ENCODE data around the gene TLR10.
"Not testable (repeated sequence)": the region's sequence is repeated elsewhere in the genome, so short reads cannot be mapped to it uniquely, and the experiment has no call there.

The TLR10 gene

DNA sequence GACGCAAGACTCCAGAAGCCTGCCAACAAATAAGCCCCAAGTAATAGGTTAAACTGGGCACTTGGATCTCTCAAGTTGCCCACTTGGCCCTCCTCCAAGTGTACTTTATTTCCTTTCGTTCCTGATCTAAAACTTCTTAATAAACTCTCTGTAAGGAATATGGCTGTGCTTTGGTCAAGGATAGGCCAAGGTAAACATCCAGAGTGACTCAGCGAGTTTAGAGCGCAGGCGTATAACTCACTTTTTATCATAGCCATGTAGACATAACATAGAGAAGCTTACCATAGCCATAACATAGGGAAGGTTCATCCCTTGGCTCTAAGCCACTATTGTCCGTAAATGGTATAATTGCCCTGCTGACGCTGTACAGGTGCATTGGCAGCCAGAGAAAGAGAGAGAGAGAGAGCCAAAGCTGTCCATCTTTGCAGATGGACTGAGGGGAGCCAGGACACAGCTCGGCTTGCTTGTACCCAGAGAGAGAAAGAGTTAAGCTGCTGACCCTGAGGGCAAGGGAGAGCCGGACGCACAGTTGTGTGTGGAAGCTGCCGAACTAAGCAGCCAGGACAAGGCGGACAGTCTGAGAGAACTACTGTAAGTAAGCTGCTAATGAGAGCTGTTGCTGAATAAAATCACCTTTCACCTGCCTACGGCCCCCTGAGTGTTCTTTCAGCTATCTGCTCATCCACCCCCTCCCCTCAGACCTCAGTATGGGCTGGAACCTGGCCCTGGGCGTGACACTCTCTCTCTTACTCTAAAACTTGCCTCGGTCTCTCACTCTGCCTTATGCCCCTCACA lies 20.0 kb upstream of the TLR10 start:
- FAIRE-seq (no peak), DNase-seq (ENCODE audit: low spot score) (no peak)

DNA sequence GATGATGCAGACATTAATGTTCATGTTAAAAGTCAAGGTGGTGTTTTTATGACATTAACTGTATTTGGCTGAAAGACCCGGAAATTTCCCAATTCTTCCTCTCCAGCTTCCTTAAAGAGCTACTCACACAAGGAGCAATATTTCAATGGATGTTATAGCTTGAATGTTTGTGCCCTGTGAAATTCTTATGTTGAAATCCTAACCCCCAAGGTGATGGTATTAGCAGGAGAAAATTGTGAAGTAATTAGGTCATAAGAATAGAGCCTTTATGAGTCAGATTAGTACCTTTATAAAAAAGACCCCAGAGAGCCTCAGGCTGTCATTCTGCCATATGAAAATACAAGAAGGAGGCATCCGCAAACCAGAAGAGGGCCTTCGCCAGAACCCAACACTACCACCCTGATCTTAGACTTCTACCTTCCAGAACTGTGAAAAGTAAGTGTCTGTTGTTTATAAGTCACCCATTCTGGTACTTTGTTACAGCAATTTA lies 18.2 kb upstream of the TLR10 start:
- FAIRE-seq, result no peak
- DNase-seq (ENCODE audit: low spot score), result no peak

DNA sequence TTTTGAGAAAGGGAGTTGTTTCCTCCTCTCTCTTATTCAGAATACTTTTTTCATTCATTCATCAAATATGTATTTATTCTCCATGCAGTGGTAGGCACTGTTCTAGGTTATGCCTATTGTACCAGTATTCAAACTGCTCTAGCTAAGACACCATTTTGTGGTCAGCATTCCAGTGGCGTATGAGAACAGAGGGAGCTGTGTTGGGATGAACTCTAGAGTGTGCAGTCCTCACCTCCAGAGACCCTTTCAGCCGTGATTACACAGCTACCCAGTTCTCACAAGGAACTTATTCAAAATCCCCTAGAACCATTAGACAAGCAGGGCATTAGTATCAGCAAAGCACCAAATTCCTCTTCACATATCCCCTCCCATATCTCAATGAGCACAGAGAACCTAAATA lies 17.6 kb upstream of the TLR10 start:
- DNase-seq (ENCODE audit: low spot score) (no peak), FAIRE-seq (no peak)

DNA sequence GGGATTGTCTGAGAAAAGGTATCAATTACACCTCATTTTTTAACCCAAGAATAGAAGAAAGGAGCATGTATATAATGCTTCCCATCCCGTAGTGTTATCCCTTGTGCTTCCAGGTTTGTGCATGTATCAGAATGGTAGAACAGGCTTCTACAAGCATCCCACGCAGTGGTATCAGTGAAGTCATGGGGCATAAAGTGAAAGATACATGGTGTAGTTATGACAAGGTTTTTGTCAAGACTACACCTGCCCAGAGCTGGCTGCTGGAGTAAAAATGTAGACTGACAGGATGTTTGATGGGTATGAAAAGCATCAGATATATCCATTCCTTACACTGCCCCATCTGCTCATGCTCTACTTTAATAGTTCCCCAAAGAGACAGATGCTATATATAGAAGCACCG lies 12.3 kb upstream of the TLR10 start:
- no peak for DNase-seq (ENCODE audit: low spot score)
- no peak for FAIRE-seq

DNA sequence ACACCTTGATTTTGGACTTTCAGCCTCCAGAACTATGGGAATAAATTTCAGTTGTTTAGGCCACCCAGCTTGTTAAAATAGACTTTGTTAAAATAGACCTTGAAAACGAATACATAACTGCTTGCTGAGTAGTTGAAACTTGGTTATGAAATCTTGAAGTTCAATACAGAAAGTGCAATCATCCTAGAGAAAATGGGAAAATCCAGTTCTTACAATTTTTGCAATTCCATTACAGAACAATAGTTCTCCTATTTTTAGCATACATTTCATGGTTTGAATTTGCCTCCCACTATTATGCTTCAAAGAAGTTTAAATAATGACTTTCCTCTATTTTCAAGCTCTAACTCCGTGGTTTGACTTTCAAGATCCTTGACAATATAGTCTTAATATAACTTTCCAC lies 11.3 kb upstream of the TLR10 start:
- DNase-seq (ENCODE audit: low spot score) (no peak), FAIRE-seq (no peak)

GRCh38 chr4:38791010-38791409 lies 8.2 kb upstream of the TLR10 start:
- FAIRE-seq (no peak), DNase-seq (ENCODE audit: low spot score) (no peak)

DNA sequence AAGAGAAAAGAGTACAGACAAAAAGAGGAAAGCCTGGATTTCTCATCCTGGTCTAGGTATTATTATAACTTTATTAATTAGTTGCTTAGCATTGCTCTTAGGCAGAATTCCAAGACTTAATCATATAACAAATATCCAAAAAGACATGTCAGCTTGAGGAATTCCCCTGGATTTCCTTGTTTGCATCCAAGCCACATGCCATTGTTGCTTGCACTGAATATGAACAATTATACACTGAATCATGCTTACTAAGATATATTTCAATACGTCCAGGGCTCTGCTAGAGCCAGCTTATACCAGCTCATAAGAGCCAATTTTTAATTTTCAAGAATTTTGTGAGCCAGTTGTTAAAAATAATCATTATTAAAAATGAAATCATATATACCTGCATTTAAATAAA lies 5.5 kb upstream of the TLR10 start:
- FAIRE-seq (no peak), DNase-seq (ENCODE audit: low spot score) (no peak)

DNA sequence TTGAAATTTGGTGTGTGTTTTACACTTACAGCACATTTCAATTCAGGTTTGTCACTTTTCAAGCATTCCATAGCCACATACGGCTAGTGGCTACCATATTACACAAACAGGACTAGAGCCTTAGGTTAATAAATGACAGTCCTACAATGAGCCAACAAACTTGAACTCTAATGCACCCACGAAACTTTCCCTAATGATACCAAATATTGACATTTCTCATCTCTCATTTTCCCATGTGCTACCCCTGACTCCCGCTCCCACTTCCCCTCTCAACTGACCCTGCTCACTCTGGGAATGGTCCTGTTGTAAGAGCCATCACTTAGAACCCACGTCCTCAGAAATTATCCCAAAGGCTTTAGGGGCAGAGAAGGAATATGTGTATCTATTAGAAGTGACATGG lies 4.9 kb upstream of the TLR10 start:
- no peak for DNase-seq (ENCODE audit: low spot score)
- no peak for FAIRE-seq

DNA sequence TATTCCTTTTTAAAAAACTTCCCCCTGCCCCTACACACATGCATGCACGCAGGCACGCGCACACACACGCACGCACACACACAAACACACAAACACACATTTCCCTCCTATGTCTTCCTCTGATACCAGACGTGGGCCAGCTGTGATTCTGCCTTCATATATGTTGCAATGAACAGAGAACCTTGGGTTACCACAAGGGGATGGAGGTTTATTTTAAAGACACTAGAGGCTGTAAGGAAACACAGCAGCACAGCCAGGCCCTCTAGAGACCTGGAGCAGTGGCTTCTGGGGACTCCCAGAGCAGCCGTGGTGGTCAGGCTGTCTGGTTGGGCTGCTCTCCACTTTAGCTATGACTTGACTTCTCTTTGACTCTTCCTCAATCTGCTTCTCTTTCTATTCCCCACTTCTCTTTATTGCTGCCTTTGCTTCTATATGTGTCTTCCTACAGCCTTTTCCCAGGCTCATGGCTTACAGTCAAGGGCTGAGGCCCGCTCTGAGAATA lies 3.2 kb upstream of the TLR10 start:
- FAIRE-seq, result no peak

DNA sequence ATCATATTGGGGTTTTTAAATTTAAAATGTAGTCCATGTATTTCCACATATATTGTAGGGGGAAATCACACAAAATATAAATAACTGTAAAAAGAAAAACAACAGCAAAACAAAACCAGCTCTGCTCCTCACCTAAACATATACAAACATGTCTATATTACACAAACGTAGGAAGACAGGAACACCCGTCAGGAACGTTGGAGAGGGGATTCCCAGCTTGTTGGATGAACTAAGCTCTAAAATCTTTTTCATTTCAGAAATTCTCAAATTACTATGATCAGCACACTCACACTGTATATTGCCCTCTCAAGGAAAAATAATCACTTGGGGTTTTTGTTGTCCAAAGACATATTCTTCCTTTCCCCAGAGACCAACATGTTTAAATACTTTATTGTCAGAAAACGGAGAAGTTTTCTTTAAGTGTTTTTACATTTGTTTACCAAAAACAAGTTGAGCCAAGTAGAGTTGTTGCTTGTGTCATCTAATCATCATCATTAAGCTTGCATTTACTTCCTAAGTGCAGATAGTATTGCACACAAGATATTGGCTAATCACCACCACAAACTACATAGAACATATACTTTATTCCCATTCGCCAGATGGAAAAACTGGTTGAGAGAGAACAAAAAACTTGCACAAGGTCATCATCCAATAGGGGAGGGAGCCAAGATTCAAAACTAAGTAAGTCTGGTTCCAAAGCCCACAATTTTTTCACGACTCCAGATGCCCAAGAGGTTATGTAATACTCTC lies 2.4 kb upstream of the TLR10 start:
- FAIRE-seq (no peak), DNase-seq (ENCODE audit: low spot score) (no peak)

More for the DNA sequence above, 3.2 kb upstream of the TLR10 start:
- no peak for DNase-seq (ENCODE audit: low spot score)

DNA sequence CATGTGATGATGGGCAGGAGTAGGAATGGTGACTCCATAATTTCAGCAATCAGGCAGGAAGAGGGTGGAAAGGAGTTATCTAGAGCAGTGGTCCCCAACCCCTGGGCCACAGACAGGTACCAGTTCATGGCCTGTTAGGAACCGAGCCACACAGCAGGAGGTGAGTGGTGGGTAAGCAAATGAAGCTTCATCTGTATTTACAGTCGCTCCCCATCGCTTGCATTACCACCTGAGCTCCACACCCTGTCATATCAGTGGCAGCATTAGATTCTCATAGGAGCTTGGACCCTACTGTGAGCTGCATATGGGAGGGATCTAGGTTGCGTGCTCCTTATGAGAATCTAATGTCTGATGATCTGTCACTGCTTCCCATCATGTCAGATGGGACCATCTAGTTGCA lies 1.4 kb upstream of the TLR10 start:
- FAIRE-seq (no peak), DNase-seq (ENCODE audit: low spot score) (no peak)

DNA sequence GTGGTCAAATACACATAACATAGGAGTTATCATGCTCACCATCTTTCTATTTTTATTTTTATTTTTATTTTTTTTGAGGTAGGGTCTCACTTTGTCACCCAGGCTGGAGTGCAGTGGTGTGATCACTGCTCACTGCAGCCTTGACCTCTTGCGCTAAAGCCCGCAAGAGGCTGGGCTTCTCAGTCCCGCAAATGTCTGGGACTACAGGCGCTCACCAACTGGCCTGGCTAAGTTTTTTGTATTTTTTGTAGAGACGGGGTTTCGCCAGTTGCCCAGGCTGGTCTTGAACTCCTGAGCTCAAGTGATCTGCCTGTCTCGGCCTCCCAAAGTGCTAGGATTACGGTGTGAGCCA lies 295 bp upstream of the TLR10 start:
- FAIRE-seq, result no peak
- no peak for DNase-seq (ENCODE audit: low spot score)

GRCh38 chr4:38781854-38782261 lies 932 bp downstream of the TLR10 start:
- FAIRE-seq, result no peak
- no peak for DNase-seq (ENCODE audit: low spot score)

- FAIRE-seq, result no peak
- no peak for DNase-seq (ENCODE audit: low spot score)
Observed at GRCh38 chr4:38780833-38781484, 1.8 kb downstream of the TLR10 start.

- FAIRE-seq, result no peak
Observed at GRCh38 chr4:38779790-38780189, 3.0 kb downstream of the TLR10 start.

GRCh38 chr4:38777925-38778324 lies 4.9 kb downstream of the TLR10 start:
- not testable (repeated sequence) for FAIRE-seq; DNase-seq (ENCODE audit: low spot score)

More at GRCh38 chr4:38779790-38780189, 3.0 kb downstream of the TLR10 start:
- no peak for DNase-seq (ENCODE audit: low spot score)

DNA sequence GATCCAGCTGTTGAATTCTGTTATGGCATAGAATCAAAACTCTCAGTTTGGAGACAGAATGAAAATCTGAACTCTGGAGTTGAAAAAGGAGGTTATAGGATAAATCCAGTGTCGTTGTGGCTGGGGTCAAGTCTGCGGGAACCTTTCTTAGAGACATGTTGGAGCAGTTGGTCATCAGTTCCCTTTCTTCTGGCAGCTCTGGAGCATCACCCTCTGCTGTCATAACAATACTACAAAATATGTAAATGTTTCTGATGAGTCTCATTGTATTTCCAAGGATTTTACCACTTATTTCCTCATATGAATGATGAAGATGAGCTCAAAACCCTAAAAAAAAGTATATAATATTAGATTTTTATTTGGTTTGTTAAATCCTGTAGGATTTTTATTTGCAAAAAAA lies 7.5 kb downstream of the TLR10 start:
- no peak for DNase-seq (ENCODE audit: low spot score)
- no peak for FAIRE-seq

DNA sequence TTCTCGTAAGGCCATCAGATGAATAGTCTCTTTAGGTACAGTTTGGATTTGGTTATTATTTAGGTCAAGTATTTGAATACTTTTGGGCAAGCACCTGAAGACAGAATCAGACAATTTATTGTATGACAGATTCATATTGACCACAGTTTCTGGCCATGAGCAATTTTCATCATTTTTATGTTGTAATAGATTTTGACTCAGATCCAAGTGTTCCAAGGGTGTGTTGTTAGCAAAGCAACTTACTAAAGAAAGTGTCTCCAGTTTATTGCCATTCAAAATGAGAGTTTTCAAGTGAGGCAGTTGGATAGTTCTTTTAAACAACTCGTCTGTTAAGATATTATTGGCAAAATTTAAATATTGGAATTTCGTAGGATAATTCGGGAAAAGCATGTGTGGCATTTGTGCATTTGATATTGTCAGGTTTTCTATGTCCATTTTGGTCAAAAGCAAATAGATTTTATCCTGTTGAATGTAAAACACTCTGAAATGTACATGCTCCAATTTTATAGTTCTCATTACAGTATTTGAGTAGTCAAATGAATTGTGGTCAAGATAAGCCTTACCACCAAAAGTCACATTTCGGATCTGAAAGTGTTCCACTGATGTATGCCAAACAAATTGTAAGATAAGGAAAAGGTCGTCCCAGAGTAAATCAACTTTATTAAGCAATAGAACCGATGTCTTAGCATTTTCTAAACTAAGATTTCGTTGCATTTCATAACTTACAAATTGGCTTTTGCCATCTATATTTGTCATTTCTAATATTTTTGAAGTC lies 8.4 kb downstream of the TLR10 start:
- DNase-seq (ENCODE audit: low spot score) (no peak), FAIRE-seq (no peak)

DNA sequence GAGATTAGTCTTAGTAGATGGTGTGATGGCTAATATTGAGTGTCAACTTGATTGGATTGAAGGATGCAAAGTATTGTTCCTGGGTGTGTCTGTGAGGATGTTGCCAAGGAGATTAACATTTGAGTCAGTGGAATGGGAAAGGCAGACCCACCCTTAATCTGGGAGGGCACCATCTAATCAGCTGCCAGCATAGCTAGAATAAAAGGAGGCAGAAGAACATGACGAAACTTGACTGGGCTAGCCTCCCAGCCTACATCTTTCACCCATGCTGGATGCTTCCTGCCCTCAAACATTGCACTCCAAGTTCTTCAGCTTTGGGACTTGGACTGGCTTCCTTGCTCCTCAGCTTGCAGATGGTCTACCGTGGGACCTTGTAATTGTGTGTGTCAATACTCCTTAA lies 12.5 kb downstream of the TLR10 start:
- FAIRE-seq, result peak; percentile 42
- DNase-seq (ENCODE audit: low spot score), result not testable (repeated sequence)

DNA sequence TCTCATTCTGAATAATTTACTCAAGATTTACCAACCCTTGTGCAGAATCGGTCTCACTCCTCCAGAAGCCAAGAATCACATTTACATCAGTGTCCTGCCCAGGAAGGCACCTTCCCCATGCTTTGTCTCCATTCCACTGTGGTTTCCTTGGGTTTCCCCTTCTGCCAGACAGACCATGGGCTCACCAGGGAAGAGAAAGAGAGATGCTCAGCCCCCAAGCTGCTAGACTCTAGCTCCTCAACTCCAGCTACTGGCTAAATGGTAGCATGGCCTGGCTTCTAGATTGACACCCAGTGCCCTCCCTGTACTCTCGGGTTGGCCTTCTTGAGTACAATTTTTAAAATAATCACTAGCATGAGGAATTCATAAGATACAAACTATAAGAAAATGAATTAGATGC lies 12.9 kb downstream of the TLR10 start:
- DNase-seq (ENCODE audit: low spot score), result no peak
- FAIRE-seq, result no peak

DNA sequence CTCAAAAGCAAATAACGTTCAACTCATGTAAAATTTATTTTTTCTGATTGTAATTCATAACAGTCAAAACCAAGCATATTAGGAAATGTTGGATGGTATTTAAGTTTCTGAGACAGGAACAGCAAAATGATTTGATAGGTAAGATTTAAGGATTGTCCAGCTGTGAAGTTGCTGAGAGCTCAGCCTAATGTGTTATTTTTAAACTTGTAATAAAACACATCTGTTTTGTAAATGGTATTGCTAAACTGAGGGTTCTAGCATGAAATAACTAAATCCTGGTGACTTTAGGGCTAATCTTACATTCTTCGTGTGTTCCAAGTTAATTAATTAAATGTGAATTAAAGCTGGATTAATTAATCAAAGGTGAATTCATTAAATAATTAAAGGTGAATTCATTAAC lies 13.3 kb downstream of the TLR10 start:
- no peak for DNase-seq (ENCODE audit: low spot score)
- FAIRE-seq, result no peak

All from urothelium cell line (cell line).